H1 (cell line): ENCODE data around the gene CENPVL1. TPM values are rescaled to one million over a fixed set of nuclear protein-coding genes. Genes with fewer than 3 reads are reported as not detected.
"Not testable (repeated sequence)": the region's sequence is repeated elsewhere in the genome, so short reads cannot be mapped to it uniquely, and the experiment has no call there.

Experiments
- CTCF ChIA-PET: fragments of 300-600 bp; sonication (Branson Sonifier 250); formaldehyde crosslinking; loops from one replicate; lab custom pipeline; 2021; ENCODE audit not compliant: partially characterized antibody; lab: Charles Lee
- POLR2A ChIA-PET: fragments of 300-600 bp; sonication (Branson Sonifier 250); formaldehyde crosslinking; loops from one replicate; lab custom pipeline; 2021; ENCODE audit warnings: inconsistent platforms; ENCODE audit not compliant: partially characterized antibody; lab: Charles Lee
- DNase-seq, 2 experiments: peaks; one replicate each; pipeline versions ENCODE4 v3.0.0 to v3.0.0-alpha.2; 2010 to 2022; ENCODE audit warnings: low spot score in 2 of 2, low read depth in 1 of 2, mixed read lengths in 1 of 2
- FAIRE-seq: peaks from 2 replicates; lab custom pipeline; 2011; peaks lifted over from hg19 to GRCh38; lab: Jason Lieb, UNC
- H2AFZ ChIP-seq: 2 replicates; pipeline ENCODE4 v1.8.1; 2012; ENCODE audit warnings: low read length, inconsistent platforms
- H2AK5ac ChIP-seq: 2 replicates; pipeline ENCODE4 v1.6.1; 2013; ENCODE audit warnings: low read depth, low read length
- H2BK120ac ChIP-seq: replicated peaks from 2 replicates; pipeline ENCODE3; 2013; ENCODE audit warnings: low read depth, low read length, inconsistent platforms
- H2BK12ac ChIP-seq: 2 replicates; pipeline ENCODE4 v1.6.1; 2013; ENCODE audit warnings: low read depth, low read length
- H2BK15ac ChIP-seq: 2 replicates; pipeline ENCODE4 v1.6.1; 2013; ENCODE audit warnings: low read length
- H2BK20ac ChIP-seq: 2 replicates; pipeline ENCODE4 v1.6.1; 2013; ENCODE audit warnings: low read length
- H2BK5ac ChIP-seq: 2 replicates; pipeline ENCODE4 v1.6.1; 2013; ENCODE audit warnings: low read depth, low read length
- H3K14ac ChIP-seq: 2 replicates; pipeline ENCODE4 v1.6.1; 2013; ENCODE audit warnings: inconsistent platforms; ENCODE audit not compliant: insufficient read length
- H3K18ac ChIP-seq: 2 replicates; pipeline ENCODE4 v1.6.1; 2013; ENCODE audit warnings: low read length; ENCODE audit errors: extremely low read depth
- H3K23ac ChIP-seq: 2 replicates; pipeline ENCODE4 v1.6.1; 2013; ENCODE audit warnings: inconsistent platforms; ENCODE audit not compliant: insufficient read length
- H3K23me2 ChIP-seq: 2 replicates; pipeline ENCODE4 v1.6.1; 2013; ENCODE audit warnings: low read depth, low read length
- H3K27ac ChIP-seq: 2 replicates; pipeline ENCODE4 v1.6.1; 2011; ENCODE audit warnings: low read depth, low read length, inconsistent platforms
- H3K27me3 ChIP-seq, 4 experiments: replicated peaks in 1 of 4; 1 replicate in 1 of 4; 2 replicates in 3 of 4; pipeline versions ENCODE4 v1.6.1 to v1.8.1; 2011 to 2013; ENCODE audit warnings: low read length in 3 of 4, mild to moderate bottlenecking in 3 of 4, inconsistent platforms in 2 of 4, mixed read lengths in 2 of 4, moderate library complexity in 1 of 4; ENCODE audit not compliant: control insufficient read depth in 3 of 4, insufficient read depth in 3 of 4; ENCODE audit errors: extremely low read depth in 1 of 4
- H3K36me3 ChIP-seq, 4 experiments: 2 replicates each; pipeline versions ENCODE4 v1.6.1 to v1.8.1; 2011 to 2013; ENCODE audit warnings: mild to moderate bottlenecking in 4 of 4, low read length in 3 of 4, moderate library complexity in 2 of 4, control low read depth in 1 of 4, inconsistent platforms in 1 of 4; ENCODE audit not compliant: insufficient read depth in 4 of 4, control insufficient read depth in 2 of 4
- H3K4ac ChIP-seq: replicated peaks from 2 replicates; pipeline ENCODE3; 2013; ENCODE audit warnings: low read length, low read depth, mixed read lengths, inconsistent platforms; ENCODE audit not compliant: insufficient read length
- H3K4me1 ChIP-seq, 4 experiments: replicated peaks in 1 of 4; 1 replicate in 1 of 4; 2 replicates in 3 of 4; pipeline versions ENCODE4 v1.6.1 to v1.8.1; 2011 to 2013; ENCODE audit warnings: low read length in 3 of 4, inconsistent platforms in 2 of 4, mixed read lengths in 1 of 4; ENCODE audit not compliant: insufficient read depth in 4 of 4, control insufficient read depth in 3 of 4
- H3K4me2 ChIP-seq, 2 experiments: 2 replicates each; pipeline versions ENCODE4 v1.6.1 to v1.8.1; 2011 to 2013; ENCODE audit warnings: low read depth in 2 of 2, low read length in 2 of 2, control low read depth in 1 of 2, inconsistent platforms in 1 of 2, mild to moderate bottlenecking in 1 of 2; ENCODE audit not compliant: insufficient read depth in 1 of 2
- H3K4me3 ChIP-seq, 4 experiments: fragments of 200-600, 300-600 bp in 1 of 4; sonication (generic), shearing (Covaris generic), sonication (Bioruptor Twin) in 1 of 4; 2 replicates each; pipeline versions ENCODE4 v1.5.1 to v1.8.1; 2011 to 2016; ENCODE audit warnings: low read length in 4 of 4, low read depth in 3 of 4, control low read depth in 2 of 4, inconsistent platforms in 2 of 4, mild to moderate bottlenecking in 2 of 4, mixed read lengths in 1 of 4, moderate library complexity in 1 of 4; ENCODE audit not compliant: insufficient read depth in 2 of 4; ENCODE audit errors: extremely low read depth in 1 of 4
- H3K56ac ChIP-seq: replicated peaks from 2 replicates; pipeline ENCODE3; 2013; ENCODE audit warnings: low read depth, mild to moderate bottlenecking, mixed read lengths, low read length, inconsistent platforms; ENCODE audit not compliant: insufficient read length
- H3K79me1 ChIP-seq: 2 replicates; pipeline ENCODE4 v1.6.1; 2013; ENCODE audit warnings: low read depth, low read length, control low read depth
- H3K79me2 ChIP-seq, 2 experiments: 2 replicates each; pipeline versions ENCODE4 v1.6.1 to v1.8.1; 2012 to 2013; ENCODE audit warnings: low read length in 2 of 2, mild to moderate bottlenecking in 2 of 2, inconsistent platforms in 1 of 2; ENCODE audit not compliant: insufficient read depth in 2 of 2, control insufficient read depth in 1 of 2
- H3K9ac ChIP-seq, 4 experiments: replicated peaks in 1 of 4; 1 replicate in 1 of 4; 2 replicates in 3 of 4; pipeline versions ENCODE4 v1.6.1 to v1.8.1; 2011 to 2013; ENCODE audit warnings: low read depth in 3 of 4, low read length in 3 of 4, control low read depth in 2 of 4, mild to moderate bottlenecking in 2 of 4, moderate library complexity in 2 of 4, inconsistent platforms in 1 of 4; ENCODE audit errors: extremely low read depth in 1 of 4
- H3K9me3 ChIP-seq, 2 experiments: 2 replicates each; pipeline versions ENCODE4 v1.6.1 to v1.8.1; 2012 to 2013; ENCODE audit warnings: mild to moderate bottlenecking in 2 of 2, moderate library complexity in 2 of 2, control low read depth in 1 of 2, inconsistent platforms in 1 of 2, low read depth in 1 of 2, low read length in 1 of 2, mixed read lengths in 1 of 2; ENCODE audit not compliant: insufficient read depth in 2 of 2
- H4K20me1 ChIP-seq, 2 experiments: replicated peaks in 1 of 2; 2 replicates each; pipeline versions ENCODE3 to v1.8.1; 2011 to 2013; ENCODE audit warnings: inconsistent platforms in 2 of 2, low read length in 2 of 2, mild to moderate bottlenecking in 1 of 2; ENCODE audit not compliant: insufficient read depth in 2 of 2, control insufficient read depth in 1 of 2
- H4K5ac ChIP-seq: 2 replicates; pipeline ENCODE4 v1.6.1; 2013; ENCODE audit warnings: low read length, low read depth, mixed read lengths, inconsistent platforms; ENCODE audit not compliant: insufficient read length
- H4K8ac ChIP-seq: 2 replicates; pipeline ENCODE4 v1.8.0; 2013; ENCODE audit warnings: mild to moderate bottlenecking, moderate library complexity, low read length, inconsistent platforms; ENCODE audit not compliant: insufficient read depth; ENCODE audit errors: extremely low read depth
- H4K91ac ChIP-seq: replicated peaks from 2 replicates; pipeline ENCODE3; 2013; ENCODE audit warnings: low read length, mixed read lengths, inconsistent platforms; ENCODE audit not compliant: insufficient read length
- WGBS, 2 experiments: shearing (Covaris generic) in 1 of 2; methylation state at CpG; one replicate each; pipeline versions ENCODE4 v1.1.6 to v1.1.7; 2013 to 2015; ENCODE audit warnings: low lambda C conversion rate in 2 of 2, mixed read lengths in 2 of 2, inconsistent platforms in 1 of 2, low coverage in 1 of 2, missing lambda C conversion rate in 1 of 2; ENCODE audit not compliant: insufficient replicate concordance in 2 of 2, insufficient coverage in 1 of 2, insufficient read length in 1 of 2; ENCODE audit errors: extremely low coverage in 1 of 2, missing lambda C conversion rate in 1 of 2; 5-methylcytosine and 5-hydroxymethylcytosine counted together
- polyA plus RNA-seq, 7 experiments: library from polyadenylated mRNA; depleted of rRNA in 3 of 7; stranded (reverse) in 5 of 7; unstranded in 2 of 7; fragments of >200 nt in 5 of 7; fragments of 200-250 nt in 2 of 7; gene quantifications; 1 replicate in 5 of 7; 2 replicates in 1 of 7; 4 replicates in 1 of 7; pipeline versions ENCODE4 v1.2.1 to v1.2.3, GENCODE V29; 2011 to 2013; ENCODE audit warnings: missing spikeins in 2 of 7, mixed read lengths in 2 of 7
- total RNA-seq: library from RNA; stranded (reverse); fragmentation: NEBNext Ultra II Directional; extraction: Animal tissue kit (Norgen Biotek cat#: 25700); gene quantifications from 2 replicates; pipeline ENCODE4 v1.2.1, GENCODE V29; 2021

The CENPVL1 gene
- total and polyA plus RNA-seq, 2 of the 8 experiments (the other 6 are each of a cell fraction or from before 2014, with no cell fraction given), result 3.2 to 8.0 TPM

- H4K5ac ChIP-seq, H3K27ac ChIP-seq, H3K23me2 ChIP-seq, H2AK5ac ChIP-seq, H3K18ac ChIP-seq, H3K4ac ChIP-seq, H3K14ac ChIP-seq, FAIRE-seq, H2AFZ ChIP-seq, H3K4me3 ChIP-seq, H3K36me3 ChIP-seq, H3K56ac ChIP-seq, POLR2A ChIA-PET, H3K9ac ChIP-seq, H4K8ac ChIP-seq, H2BK20ac ChIP-seq, H2BK5ac ChIP-seq, CTCF ChIA-PET, H2BK15ac ChIP-seq, H3K4me1 ChIP-seq, H3K79me2 ChIP-seq, H3K23ac ChIP-seq, H2BK120ac ChIP-seq, H3K4me2 ChIP-seq, H3K9me3 ChIP-seq, H4K91ac ChIP-seq, H3K79me1 ChIP-seq, H4K20me1 ChIP-seq, DNase-seq, H3K27me3 ChIP-seq, H2BK12ac ChIP-seq: not testable (repeated sequence)
- no CpG with 5 or more reads among the region's 88 CpGs for WGBS, 2 experiments
These were observed 28.2 kb upstream of the CENPVL1 start for GRCh38 chrX:51681808-51682719.

- H2BK15ac ChIP-seq, H4K20me1 ChIP-seq, DNase-seq, H2BK20ac ChIP-seq, H3K4me3 ChIP-seq, H3K27ac ChIP-seq, H3K9me3 ChIP-seq, H3K4me1 ChIP-seq, H4K8ac ChIP-seq, H3K14ac ChIP-seq, H3K4ac ChIP-seq, H2AFZ ChIP-seq, H3K18ac ChIP-seq, H3K36me3 ChIP-seq, H3K56ac ChIP-seq, H2AK5ac ChIP-seq, H3K4me2 ChIP-seq, H3K9ac ChIP-seq, CTCF ChIA-PET, H2BK12ac ChIP-seq, POLR2A ChIA-PET, H3K23me2 ChIP-seq, H3K79me2 ChIP-seq, H2BK5ac ChIP-seq, H4K5ac ChIP-seq, H3K27me3 ChIP-seq, H3K23ac ChIP-seq, H2BK120ac ChIP-seq, H3K79me1 ChIP-seq, H4K91ac ChIP-seq, FAIRE-seq: not testable (repeated sequence)
- no CpG with 5 or more reads among the region's 30 CpGs for WGBS, 2 experiments
These were observed 27.6 kb upstream of the CENPVL1 start, which contains the start of gene CENPVL2 for GRCh38 chrX:51682720-51683062. Gene CENPVL2 (minus strand): TSS chrX:51682831. CDS start chrX:51682831, 0 bp downstream.
